Karpas-422 (cell line): ENCODE results near the gene CASD1. TPM values are rescaled to one million over a fixed set of nuclear protein-coding genes. Genes with fewer than 3 reads are reported as not detected.

Experiments used
- DNase-seq: peaks from one replicate; pipeline ENCODE4 v3.0.0-alpha.2; 2015
- H2AFZ ChIP-seq: fragments of 200-600 bp; sonication (generic); 2 replicates; pipeline ENCODE4 v1.6.1; 2014; ENCODE audit warnings: antibody characterized with exemption, low read length, mixed read lengths
- H3K27ac ChIP-seq: fragments of 200-600 bp; sonication (generic); 2 replicates; pipeline ENCODE4 v1.5.1; 2014; ENCODE audit warnings: mild to moderate bottlenecking, low read length, moderate library complexity
- H3K27me3 ChIP-seq: fragments of 200-600 bp; sonication (generic); 2 replicates; pipeline ENCODE4 v1.6.1; 2014; ENCODE audit warnings: low read length, mixed read lengths
- H3K36me3 ChIP-seq: fragments of 200-600 bp; sonication (generic); 2 replicates; pipeline ENCODE4 v1.6.1; 2014; ENCODE audit warnings: low read length, mixed read lengths; ENCODE audit not compliant: insufficient read depth
- H3K4me1 ChIP-seq: fragments of 200-600 bp; sonication (generic); 2 replicates; pipeline ENCODE4 v1.6.1; 2014; ENCODE audit warnings: mild to moderate bottlenecking, low read length, mixed read lengths
- H3K4me2 ChIP-seq: fragments of 200-600 bp; sonication (generic); 2 replicates; pipeline ENCODE4 v1.6.1; 2014; ENCODE audit warnings: low read length, low read depth, mild to moderate bottlenecking; ENCODE audit not compliant: poor library complexity, severe bottlenecking
- H3K4me3 ChIP-seq: fragments of 200-600 bp; sonication (generic); 2 replicates; pipeline ENCODE4 v1.5.1; 2014; ENCODE audit warnings: mild to moderate bottlenecking, antibody characterized with exemption, low read length, mixed read lengths
- H3K79me2 ChIP-seq: fragments of 200-600 bp; sonication (generic); 2 replicates; pipeline ENCODE4 v1.6.1; 2014; ENCODE audit warnings: mild to moderate bottlenecking, low read length, mixed read lengths
- H3K9ac ChIP-seq: fragments of 200-600 bp; sonication (generic); 2 replicates; pipeline ENCODE4 v1.6.0; 2014; ENCODE audit warnings: low read length
- H3K9me2 ChIP-seq: fragments of 200-600 bp; sonication (generic), shearing (Covaris generic); replicated peaks from 2 replicates; pipeline ENCODE4 v1.6.0; 2014; ENCODE audit warnings: mild to moderate bottlenecking, low read length, moderate library complexity; ENCODE audit not compliant: insufficient read depth
- H3K9me3 ChIP-seq: fragments of 300-700, 200-600 bp; sonication (generic); 2 replicates; pipeline ENCODE4 v1.6.1; 2014; ENCODE audit warnings: low read length, mixed read lengths
- H4K20me1 ChIP-seq: fragments of 200-600 bp; sonication (generic); 2 replicates; pipeline ENCODE4 v1.6.1; 2014; ENCODE audit warnings: mild to moderate bottlenecking, antibody characterized with exemption, low read length, low read depth; ENCODE audit not compliant: insufficient read depth
- total RNA-seq: library from RNA; depleted of rRNA; stranded (reverse); fragments of >200 nt; shearing (Covaris generic); gene quantifications from 2 replicates; pipeline ENCODE4 v1.2.3, GENCODE V29; 2014; ENCODE audit warnings: low replicate concordance

CASD1 gene
- total RNA-seq, 1 experiment from 2014 or later = 56.6 TPM

GRCh38 chr7:94514917-94515316 lies 5.3 kb downstream of the CASD1 start:
- H3K27me3 ChIP-seq = no peaks in the 10 kb centered on the region
- peak overlapping the region; percentile 49 for H3K9ac ChIP-seq
- no peaks in the 10 kb centered on the region for H3K9me2 ChIP-seq
- no peak overlapping the region for H2AFZ ChIP-seq
- H3K79me2 ChIP-seq = peaks cover 90% of the 10 kb centered on the region
- peak overlapping the region; percentile 71 for H3K4me2 ChIP-seq
- H3K4me3 ChIP-seq = peak overlapping the region; percentile 51
- no peaks in the 10 kb centered on the region for H3K9me3 ChIP-seq
- no peak for DNase-seq
- peaks cover 53% of the 10 kb centered on the region for H3K4me1 ChIP-seq
- H3K27ac ChIP-seq = peak overlapping the region; percentile 61; the same call in 1 of the 2 replicates
- H4K20me1 ChIP-seq = no peaks in the 10 kb centered on the region
- peaks cover 14% of the 10 kb centered on the region; the same call in 1 of the 2 replicates for H3K36me3 ChIP-seq

GRCh38 chr7:94525923-94526322 lies 16.3 kb downstream of the CASD1 start:
- H3K9me3 ChIP-seq = no peaks in the 10 kb centered on the region
- H3K9me2 ChIP-seq = no peaks in the 10 kb centered on the region
- no peaks in the 10 kb centered on the region for H4K20me1 ChIP-seq
- no peak overlapping the region for H3K9ac ChIP-seq
- H3K4me3 ChIP-seq = no peak overlapping the region
- H2AFZ ChIP-seq = no peak overlapping the region
- no peaks in the 10 kb centered on the region for H3K27me3 ChIP-seq
- H3K79me2 ChIP-seq = peaks cover 15% of the 10 kb centered on the region
- H3K4me2 ChIP-seq = no peak overlapping the region
- peaks cover 19% of the 10 kb centered on the region; the same call in 1 of the 2 replicates for H3K36me3 ChIP-seq
- no peak for DNase-seq
- peaks cover 21% of the 10 kb centered on the region for H3K4me1 ChIP-seq
- H3K27ac ChIP-seq = no peak overlapping the region

GRCh38 chr7:94529516-94529915 lies 19.9 kb downstream of the CASD1 start:
- no peaks in the 10 kb centered on the region for H3K9me2 ChIP-seq
- no peak overlapping the region for H3K4me3 ChIP-seq
- no peak overlapping the region for H3K4me2 ChIP-seq
- H3K27me3 ChIP-seq = no peaks in the 10 kb centered on the region
- no peak overlapping the region for H2AFZ ChIP-seq
- peaks cover 10% of the 10 kb centered on the region for H3K79me2 ChIP-seq
- no peak overlapping the region for H3K27ac ChIP-seq
- H3K36me3 ChIP-seq = peaks cover 21% of the 10 kb centered on the region; the same call in 1 of the 2 replicates
- H3K9me3 ChIP-seq = no peaks in the 10 kb centered on the region
- H3K4me1 ChIP-seq = peaks cover 9% of the 10 kb centered on the region; the same call in 1 of the 2 replicates
- no peak overlapping the region for H3K9ac ChIP-seq
- no peak for DNase-seq
- H4K20me1 ChIP-seq = no peaks in the 10 kb centered on the region

GRCh38 chr7:94530109-94530508 lies 20.5 kb downstream of the CASD1 start:
- H3K9me3 ChIP-seq = no peaks in the 10 kb centered on the region
- H3K27me3 ChIP-seq = no peaks in the 10 kb centered on the region
- H3K36me3 ChIP-seq = peaks cover 21% of the 10 kb centered on the region; the same call in 1 of the 2 replicates
- H4K20me1 ChIP-seq = no peaks in the 10 kb centered on the region
- H3K9me2 ChIP-seq = no peaks in the 10 kb centered on the region
- no peak overlapping the region for H3K4me3 ChIP-seq
- no peak for DNase-seq
- peaks cover 5% of the 10 kb centered on the region; the same call in 1 of the 2 replicates for H3K4me1 ChIP-seq
- H3K27ac ChIP-seq = no peak overlapping the region
- no peak overlapping the region for H3K9ac ChIP-seq
- no peak overlapping the region for H3K4me2 ChIP-seq
- peaks cover 4% of the 10 kb centered on the region; the same call in 1 of the 2 replicates for H3K79me2 ChIP-seq
- H2AFZ ChIP-seq = no peak overlapping the region

- Histone ChIP-seq H3K27me3 (no peaks in the 10 kb centered on the region), H3K27ac (no peak overlapping the region), H3K9me3 (no peaks in the 10 kb centered on the region), H3K79me2 (no peaks in the 10 kb centered on the region), H3K9me2 (no peaks in the 10 kb centered on the region), H3K9ac (no peak overlapping the region), H3K4me2 (no peak overlapping the region), H3K4me3 (no peak overlapping the region), H3K4me1 (no peaks in the 10 kb centered on the region), H4K20me1 (no peaks in the 10 kb centered on the region), H3K36me3 (peaks cover 27% of the 10 kb centered on the region; the same call in 1 of the 2 replicates), H2AFZ (no peak overlapping the region)
- DNase-seq = no peak
Measured at GRCh38 chr7:94532676-94533075, 23.1 kb downstream of the CASD1 start.

GRCh38 chr7:94540428-94540827 lies 30.8 kb downstream of the CASD1 start:
- H3K9me2 ChIP-seq = 0 out of 2 replicates have a peak, but pooled peaks cover 4% of the 10 kb centered on the region
- H3K4me3 ChIP-seq = no peak overlapping the region
- H3K27me3 ChIP-seq = no peaks in the 10 kb centered on the region
- H3K27ac ChIP-seq = no peak overlapping the region
- H3K9me3 ChIP-seq = no peaks in the 10 kb centered on the region
- H3K79me2 ChIP-seq = no peaks in the 10 kb centered on the region
- no peaks in the 10 kb centered on the region for H3K4me1 ChIP-seq
- no peaks in the 10 kb centered on the region for H4K20me1 ChIP-seq
- peaks cover 23% of the 10 kb centered on the region; the same call in 1 of the 2 replicates for H3K36me3 ChIP-seq
- no peak for DNase-seq
- no peak overlapping the region for H3K4me2 ChIP-seq
- no peak overlapping the region for H2AFZ ChIP-seq
- H3K9ac ChIP-seq = no peak overlapping the region

GRCh38 chr7:94547126-94547525 lies 37.5 kb downstream of the CASD1 start:
- H2AFZ ChIP-seq = no peak overlapping the region
- H3K9me2 ChIP-seq = peaks cover 4% of the 10 kb centered on the region; the same call in 1 of the 2 replicates
- H3K4me1 ChIP-seq = no peaks in the 10 kb centered on the region
- DNase-seq = no peak
- H3K27ac ChIP-seq = no peak overlapping the region; the same call in 1 of the 2 replicates
- no peak overlapping the region for H3K4me2 ChIP-seq
- H4K20me1 ChIP-seq = no peaks in the 10 kb centered on the region
- H3K4me3 ChIP-seq = no peak overlapping the region
- H3K9ac ChIP-seq = no peak overlapping the region
- peaks cover 8% of the 10 kb centered on the region; the same call in 1 of the 2 replicates for H3K36me3 ChIP-seq
- no peaks in the 10 kb centered on the region for H3K79me2 ChIP-seq
- no peaks in the 10 kb centered on the region for H3K9me3 ChIP-seq
- no peaks in the 10 kb centered on the region for H3K27me3 ChIP-seq

- Histone ChIP-seq H3K27me3 (no peaks in the 10 kb centered on the region), H4K20me1 (no peaks in the 10 kb centered on the region), H3K9me3 (no peaks in the 10 kb centered on the region), H3K36me3 (peaks cover 24% of the 10 kb centered on the region; the same call in 1 of the 2 replicates), H3K9ac (no peak overlapping the region), H3K9me2 (no peaks in the 10 kb centered on the region), H3K4me1 (peaks cover 11% of the 10 kb centered on the region), H3K27ac (no peak overlapping the region), H3K4me2 (no peak overlapping the region), H3K4me3 (no peak overlapping the region), H2AFZ (no peak overlapping the region), H3K79me2 (no peaks in the 10 kb centered on the region)
- no peak for DNase-seq
Measured at GRCh38 chr7:94556028-94556427, 46.4 kb downstream of the CASD1 start.
